Measurements from ENCODE around the gene TLK1.
"Not testable (repeated sequence)": the region's sequence is repeated elsewhere in the genome, so short reads cannot be mapped to it uniquely, and the experiment has no call there.

Gene TLK1

GRCh38 chr2:171169839-171170238, 9.1 kb upstream of the TLK1 start:
- in situ Hi-C loops (cut with MboI; ENCODE audit: low sequenced_read_pairs): no loop called here

GRCh38 chr2:171169333-171169732, 8.6 kb upstream of the TLK1 start:
- in situ Hi-C loops (cut with MboI; ENCODE audit: low sequenced_read_pairs): no loop called here

- in situ Hi-C loops (cut with MboI; ENCODE audit: low sequenced_read_pairs): no loop called here
Observed at GRCh38 chr2:171167352-171167997, 6.8 kb upstream of the TLK1 start.

- in situ Hi-C loops (cut with MboI; ENCODE audit: low sequenced_read_pairs): no loop called here
Observed at GRCh38 chr2:171166328-171166983, 5.8 kb upstream of the TLK1 start.

GRCh38 chr2:171165967-171166327, 5.3 kb upstream of the TLK1 start:
- in situ Hi-C loops (cut with MboI; ENCODE audit: low sequenced_read_pairs): no loop called here

- in situ Hi-C loops (cut with MboI; ENCODE audit: low sequenced_read_pairs): no loop called here
Observed at GRCh38 chr2:171163261-171163660, 2.6 kb upstream of the TLK1 start.

- in situ Hi-C loops (cut with MboI; ENCODE audit: low sequenced_read_pairs): not testable (repeated sequence)
Observed at GRCh38 chr2:171162522-171163197, 2.0 kb upstream of the TLK1 start.

GRCh38 chr2:171160956-171161740, 455 bp upstream of the TLK1 start:
- in situ Hi-C loops (cut with MboI; ENCODE audit: low sequenced_read_pairs): no loop called here

- in situ Hi-C loops (cut with MboI; ENCODE audit: low sequenced_read_pairs): no loop called here
Observed at GRCh38 chr2:171159372-171160118, 1.1 kb downstream of the TLK1 start.

- in situ Hi-C loops (cut with MboI; ENCODE audit: low sequenced_read_pairs): no loop called here
Observed at GRCh38 chr2:171158790-171159371, 1.8 kb downstream of the TLK1 start.

- in situ Hi-C loops (cut with MboI; ENCODE audit: low sequenced_read_pairs): no loop called here
Observed at GRCh38 chr2:171158036-171158789, 2.5 kb downstream of the TLK1 start.

GRCh38 chr2:171157109-171157500, 3.6 kb downstream of the TLK1 start:
- in situ Hi-C loops (cut with MboI; ENCODE audit: low sequenced_read_pairs): no loop called here

GRCh38 chr2:171154348-171154747, 6.3 kb downstream of the TLK1 start:
- in situ Hi-C loops (cut with MboI; ENCODE audit: low sequenced_read_pairs): no loop called here

- in situ Hi-C loops (cut with MboI; ENCODE audit: low sequenced_read_pairs): no loop called here
Observed at GRCh38 chr2:171150694-171151285, 9.9 kb downstream of the TLK1 start.

- in situ Hi-C loops (cut with MboI; ENCODE audit: low sequenced_read_pairs): no loop called here
Observed at GRCh38 chr2:171149986-171150693, 10.6 kb downstream of the TLK1 start.

GRCh38 chr2:171149171-171149938, 11.3 kb downstream of the TLK1 start:
- in situ Hi-C loops (cut with MboI; ENCODE audit: low sequenced_read_pairs): no loop called here

GRCh38 chr2:171147081-171147480, 13.6 kb downstream of the TLK1 start:
- in situ Hi-C loops (cut with MboI; ENCODE audit: low sequenced_read_pairs): no loop called here

- in situ Hi-C loops (cut with MboI; ENCODE audit: low sequenced_read_pairs): no loop called here
Observed at GRCh38 chr2:171146633-171147032, 14.1 kb downstream of the TLK1 start.
